Keratinocyte (primary cell): ENCODE data around the gene AOAH.
"Not testable (repeated sequence)": the region's sequence is repeated elsewhere in the genome, so short reads cannot be mapped to it uniquely, and the experiment has no call there.

Source experiments
- EZH2 ChIP-seq: IDR thresholded peaks from one replicate; pipeline ENCODE4 v1.6.1; 2012; ENCODE audit warnings: inconsistent platforms, mild to moderate bottlenecking, low read length, moderate library complexity
- TF ChIP-seq, protein P1 (sequence below), 3 experiments: IDR thresholded peaks in 1 of 3; conservative IDR thresholded peaks in 1 of 3; optimal IDR thresholded peaks in 1 of 3; 2 replicates in 2 of 3; 3 replicates in 1 of 3; pipeline versions ENCODE3 to v1.5.1; 2011; ENCODE audit warnings: low read length in 3 of 3, mild to moderate bottlenecking in 3 of 3, moderate library complexity in 2 of 3, control low read depth in 1 of 3, inconsistent platforms in 1 of 3; ENCODE audit not compliant: insufficient read depth in 2 of 3; ENCODE audit errors: extremely low read depth in 1 of 3

DNA sequence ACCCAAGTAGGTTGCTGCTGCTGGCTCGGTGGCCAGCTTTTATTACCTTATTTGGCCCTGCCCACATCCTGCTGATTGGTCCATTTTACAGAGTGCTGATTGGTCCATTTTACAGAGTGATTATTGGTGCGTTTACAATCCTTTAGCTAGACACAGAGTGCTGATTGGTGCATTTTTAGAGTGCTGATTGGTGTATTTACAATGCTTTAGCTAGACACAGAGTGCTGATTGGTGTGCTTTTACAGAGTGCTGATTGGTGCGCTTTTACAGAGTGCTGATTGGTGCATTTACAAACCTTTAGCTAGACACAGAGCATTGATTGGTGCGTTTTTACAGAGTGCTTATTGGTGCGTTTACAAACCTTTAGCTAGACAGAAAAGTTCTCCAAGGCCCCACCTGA is 219.7 kb downstream of the AOAH start:
- TF ChIP-seq, protein P1, sequence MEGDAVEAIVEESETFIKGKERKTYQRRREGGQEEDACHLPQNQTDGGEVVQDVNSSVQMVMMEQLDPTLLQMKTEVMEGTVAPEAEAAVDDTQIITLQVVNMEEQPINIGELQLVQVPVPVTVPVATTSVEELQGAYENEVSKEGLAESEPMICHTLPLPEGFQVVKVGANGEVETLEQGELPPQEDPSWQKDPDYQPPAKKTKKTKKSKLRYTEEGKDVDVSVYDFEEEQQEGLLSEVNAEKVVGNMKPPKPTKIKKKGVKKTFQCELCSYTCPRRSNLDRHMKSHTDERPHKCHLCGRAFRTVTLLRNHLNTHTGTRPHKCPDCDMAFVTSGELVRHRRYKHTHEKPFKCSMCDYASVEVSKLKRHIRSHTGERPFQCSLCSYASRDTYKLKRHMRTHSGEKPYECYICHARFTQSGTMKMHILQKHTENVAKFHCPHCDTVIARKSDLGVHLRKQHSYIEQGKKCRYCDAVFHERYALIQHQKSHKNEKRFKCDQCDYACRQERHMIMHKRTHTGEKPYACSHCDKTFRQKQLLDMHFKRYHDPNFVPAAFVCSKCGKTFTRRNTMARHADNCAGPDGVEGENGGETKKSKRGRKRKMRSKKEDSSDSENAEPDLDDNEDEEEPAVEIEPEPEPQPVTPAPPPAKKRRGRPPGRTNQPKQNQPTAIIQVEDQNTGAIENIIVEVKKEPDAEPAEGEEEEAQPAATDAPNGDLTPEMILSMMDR (optimal IDR thresholded peaks at IDR 0.05 in 1 of 3, IDR thresholded peaks at IDR 0.05 in 1 of 3, conservative IDR thresholded peaks at IDR 0.05 in 1 of 3; ENCODE audit: extremely low read depth in 1 of 3, insufficient read depth in 2 of 3, low read length in 3 of 3) = not testable (repeated sequence)
- TF ChIP-seq EZH2 = not testable (repeated sequence)
